ENCODE data around the gene ITGB6.

The ITGB6 gene

DNA sequence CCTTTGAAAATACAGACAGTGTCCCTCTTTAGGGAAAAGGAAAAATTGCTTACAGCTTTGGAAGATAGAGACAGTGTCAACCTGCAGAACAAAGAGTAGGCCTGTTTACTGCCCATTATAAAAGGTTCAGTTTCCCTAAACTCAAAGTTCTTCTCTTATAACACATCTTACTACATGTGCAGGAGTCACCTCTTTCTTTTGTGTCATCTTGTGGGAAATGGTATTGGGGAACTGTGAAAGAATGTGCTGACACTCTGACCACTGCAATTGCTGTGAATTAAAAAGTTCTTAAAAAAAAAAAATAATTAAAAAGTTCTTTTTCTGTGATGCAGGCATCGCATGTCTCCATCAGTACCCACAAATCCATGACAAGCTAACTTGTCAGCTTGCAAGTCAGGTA lies 2.9 kb upstream of the ITGB6 start:
- Histone ChIP-seq H3K27ac (ENCODE audit: low read depth, low read length, poor library complexity, severe bottlenecking) (no peak overlapping the region), H3K4me1 (ENCODE audit: insufficient read depth, low read length, severe bottlenecking) (no peaks in the 10 kb centered on the region), H2AFZ (ENCODE audit: low read length) (no peak overlapping the region), H4K20me1 (ENCODE audit: insufficient read depth, low read length) (no peaks in the 10 kb centered on the region), H3K79me2 (ENCODE audit: insufficient read depth, low read length) (no peaks in the 10 kb centered on the region), H3K9me3 (ENCODE audit: low read length) (no peaks in the 10 kb centered on the region), H3K9me2 (ENCODE audit: low read depth, low read length) (no peaks in the 10 kb centered on the region), H3F3A (ENCODE audit: insufficient read depth, low read length) (no peaks in the 10 kb centered on the region), H3K4me2 (ENCODE audit: low read length) (no peak overlapping the region), H3K9ac (ENCODE audit: low read length) (no peak overlapping the region), H3K27me3 (ENCODE audit: insufficient read depth, low read length) (no peaks in the 10 kb centered on the region; the same call in 1 of the 2 replicates), H3K36me3 (ENCODE audit: insufficient read depth, low read length) (no peaks in the 10 kb centered on the region), H3K4me3 (ENCODE audit: low read depth, low read length, poor library complexity, severe bottlenecking) (no peak overlapping the region)
- TF ChIP-seq EZH2 (IDR thresholded peaks at IDR 0.05; ENCODE audit: borderline replicate concordance, low read length) = no peak

DNA sequence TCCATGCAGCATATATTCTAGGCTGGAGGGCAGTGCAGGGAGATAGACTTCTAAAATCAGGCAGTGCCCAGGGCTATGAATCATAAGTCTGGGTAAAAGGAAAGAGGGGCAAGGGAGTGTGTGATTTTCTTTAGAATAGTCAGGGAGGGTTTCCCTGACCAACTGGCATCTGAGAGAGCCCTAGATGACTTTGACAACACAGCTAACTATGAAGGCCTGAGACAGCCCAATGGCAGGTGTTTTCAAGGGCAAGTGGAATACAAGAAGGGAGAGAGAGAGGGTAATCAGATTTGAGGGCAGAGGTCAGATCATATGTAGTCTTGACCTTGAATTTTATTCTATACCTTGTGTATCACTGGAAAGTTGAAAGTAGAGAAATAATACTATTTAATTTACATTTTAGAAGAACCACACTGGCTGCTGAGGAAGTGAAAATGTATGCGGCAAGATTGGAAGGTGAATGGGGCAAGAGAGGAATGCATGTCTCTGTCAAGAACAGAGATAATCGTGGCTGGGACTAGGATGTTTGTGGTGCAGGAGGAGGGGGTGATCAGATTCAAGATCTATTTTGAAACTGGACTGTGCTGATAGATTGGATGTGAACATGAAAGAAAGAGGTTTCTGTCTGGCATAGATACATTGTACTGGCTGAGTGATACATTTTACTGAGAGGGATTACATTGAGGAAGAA lies 1.9 kb upstream of the ITGB6 start:
- Histone ChIP-seq H3K27me3 (ENCODE audit: insufficient read depth, low read length) (no peaks in the 10 kb centered on the region; the same call in 1 of the 2 replicates), H3K9me3 (ENCODE audit: low read length) (no peaks in the 10 kb centered on the region), H3K79me2 (ENCODE audit: insufficient read depth, low read length) (no peaks in the 10 kb centered on the region), H3K4me3 (ENCODE audit: low read depth, low read length, poor library complexity, severe bottlenecking) (no peak overlapping the region), H3K9me2 (ENCODE audit: low read depth, low read length) (no peaks in the 10 kb centered on the region), H3K4me1 (ENCODE audit: insufficient read depth, low read length, severe bottlenecking) (no peaks in the 10 kb centered on the region), H3K27ac (ENCODE audit: low read depth, low read length, poor library complexity, severe bottlenecking) (no peak overlapping the region), H3F3A (ENCODE audit: insufficient read depth, low read length) (no peaks in the 10 kb centered on the region), H3K36me3 (ENCODE audit: insufficient read depth, low read length) (no peaks in the 10 kb centered on the region), H3K4me2 (ENCODE audit: low read length) (no peak overlapping the region), H4K20me1 (ENCODE audit: insufficient read depth, low read length) (no peaks in the 10 kb centered on the region), H3K9ac (ENCODE audit: low read length) (no peak overlapping the region), H2AFZ (ENCODE audit: low read length) (no peak overlapping the region)
- TF ChIP-seq EZH2 (IDR thresholded peaks at IDR 0.05; ENCODE audit: borderline replicate concordance, low read length) = no peak
- TF ChIP-seq, protein P1, sequence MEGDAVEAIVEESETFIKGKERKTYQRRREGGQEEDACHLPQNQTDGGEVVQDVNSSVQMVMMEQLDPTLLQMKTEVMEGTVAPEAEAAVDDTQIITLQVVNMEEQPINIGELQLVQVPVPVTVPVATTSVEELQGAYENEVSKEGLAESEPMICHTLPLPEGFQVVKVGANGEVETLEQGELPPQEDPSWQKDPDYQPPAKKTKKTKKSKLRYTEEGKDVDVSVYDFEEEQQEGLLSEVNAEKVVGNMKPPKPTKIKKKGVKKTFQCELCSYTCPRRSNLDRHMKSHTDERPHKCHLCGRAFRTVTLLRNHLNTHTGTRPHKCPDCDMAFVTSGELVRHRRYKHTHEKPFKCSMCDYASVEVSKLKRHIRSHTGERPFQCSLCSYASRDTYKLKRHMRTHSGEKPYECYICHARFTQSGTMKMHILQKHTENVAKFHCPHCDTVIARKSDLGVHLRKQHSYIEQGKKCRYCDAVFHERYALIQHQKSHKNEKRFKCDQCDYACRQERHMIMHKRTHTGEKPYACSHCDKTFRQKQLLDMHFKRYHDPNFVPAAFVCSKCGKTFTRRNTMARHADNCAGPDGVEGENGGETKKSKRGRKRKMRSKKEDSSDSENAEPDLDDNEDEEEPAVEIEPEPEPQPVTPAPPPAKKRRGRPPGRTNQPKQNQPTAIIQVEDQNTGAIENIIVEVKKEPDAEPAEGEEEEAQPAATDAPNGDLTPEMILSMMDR (IDR thresholded peaks at IDR 0.05; ENCODE audit: low read length) = no peak

DNA sequence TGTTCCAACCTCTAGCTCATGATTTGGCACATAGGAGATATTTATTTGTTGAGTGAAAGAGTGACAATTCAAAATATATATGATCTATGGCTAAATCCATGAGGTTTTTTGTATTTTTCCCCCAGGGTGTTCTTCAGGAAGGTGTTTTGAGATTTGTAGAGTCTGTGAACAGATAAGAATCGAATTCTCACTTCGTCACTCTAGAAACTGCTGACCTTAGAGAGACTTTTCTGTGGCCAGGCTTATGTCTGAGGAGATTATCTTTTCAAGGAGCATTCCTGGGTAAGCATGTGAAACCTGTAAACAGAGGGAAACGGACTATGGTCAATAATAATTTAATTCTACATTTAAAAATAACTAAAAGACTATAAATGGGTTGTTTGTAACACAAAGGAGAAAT lies 849 bp upstream of the ITGB6 start:
- no peak overlapping the region for H3K4me2 ChIP-seq (ENCODE audit: low read length)
- no peak overlapping the region for H3K9ac ChIP-seq (ENCODE audit: low read length)
- no peaks in the 10 kb centered on the region for H3K36me3 ChIP-seq (ENCODE audit: insufficient read depth, low read length)
- H3K9me2 ChIP-seq (ENCODE audit: low read depth, low read length) = no peaks in the 10 kb centered on the region
- H3K27me3 ChIP-seq (ENCODE audit: insufficient read depth, low read length) = no peaks in the 10 kb centered on the region
- H3K4me3 ChIP-seq (ENCODE audit: low read depth, low read length, poor library complexity, severe bottlenecking) = no peak overlapping the region
- H3K79me2 ChIP-seq (ENCODE audit: insufficient read depth, low read length) = no peaks in the 10 kb centered on the region
- no peaks in the 10 kb centered on the region for H4K20me1 ChIP-seq (ENCODE audit: insufficient read depth, low read length)
- no peaks in the 10 kb centered on the region for H3F3A ChIP-seq (ENCODE audit: insufficient read depth, low read length)
- no peak overlapping the region for H2AFZ ChIP-seq (ENCODE audit: low read length)
- no peaks in the 10 kb centered on the region for H3K4me1 ChIP-seq (ENCODE audit: insufficient read depth, low read length, severe bottlenecking)
- no peak overlapping the region for H3K27ac ChIP-seq (ENCODE audit: low read depth, low read length, poor library complexity, severe bottlenecking)
- TF ChIP-seq, protein P1 (IDR thresholded peaks at IDR 0.05; ENCODE audit: low read length) = no peak
- H3K9me3 ChIP-seq (ENCODE audit: low read length) = no peaks in the 10 kb centered on the region

DNA sequence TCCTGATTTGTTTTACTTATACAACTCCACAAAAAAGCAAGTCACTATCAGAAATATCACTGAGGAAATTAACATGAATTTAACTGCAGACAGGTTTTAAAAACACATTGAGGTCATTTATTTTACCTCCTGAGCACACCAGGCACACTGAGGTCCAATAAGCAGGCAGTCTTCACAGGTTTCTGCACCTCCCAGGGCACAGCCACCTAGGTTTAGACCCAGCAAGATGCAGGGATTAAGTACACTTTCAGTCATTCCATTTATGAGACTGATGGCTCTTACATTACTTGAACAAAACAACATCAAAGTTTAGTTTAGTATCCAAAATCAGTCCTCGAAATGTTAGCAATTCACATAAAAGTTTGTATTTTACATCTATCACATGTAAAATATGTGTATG lies 1.0 kb downstream of the ITGB6 start:
- no peaks in the 10 kb centered on the region for H3K79me2 ChIP-seq (ENCODE audit: insufficient read depth, low read length)
- H3K9ac ChIP-seq (ENCODE audit: low read length) = no peak overlapping the region
- H3K9me3 ChIP-seq (ENCODE audit: low read length) = no peaks in the 10 kb centered on the region
- no peak overlapping the region for H3K4me2 ChIP-seq (ENCODE audit: low read length)
- no peak overlapping the region for H2AFZ ChIP-seq (ENCODE audit: low read length)
- no peaks in the 10 kb centered on the region for H3F3A ChIP-seq (ENCODE audit: insufficient read depth, low read length)
- H3K9me2 ChIP-seq (ENCODE audit: low read depth, low read length) = no peaks in the 10 kb centered on the region
- no peaks in the 10 kb centered on the region for H3K27me3 ChIP-seq (ENCODE audit: insufficient read depth, low read length)
- H3K4me3 ChIP-seq (ENCODE audit: low read depth, low read length, poor library complexity, severe bottlenecking) = no peak overlapping the region
- H4K20me1 ChIP-seq (ENCODE audit: insufficient read depth, low read length) = no peaks in the 10 kb centered on the region
- TF ChIP-seq, protein P1 (IDR thresholded peaks at IDR 0.05; ENCODE audit: low read length) = no peak
- no peak for TF ChIP-seq EZH2 (IDR thresholded peaks at IDR 0.05; ENCODE audit: borderline replicate concordance, low read length)
- no peaks in the 10 kb centered on the region for H3K4me1 ChIP-seq (ENCODE audit: insufficient read depth, low read length, severe bottlenecking)
- H3K36me3 ChIP-seq (ENCODE audit: insufficient read depth, low read length) = no peaks in the 10 kb centered on the region
- H3K27ac ChIP-seq (ENCODE audit: low read depth, low read length, poor library complexity, severe bottlenecking) = no peak overlapping the region

Measured in OCI-LY1 (cell line).